HCT116 (cell line): Measurements from ENCODE around the gene TCEAL9. TPM values are rescaled to one million over a fixed set of nuclear protein-coding genes. Genes with fewer than 3 reads are reported as not detected.
A peak's percentile ranks its signal among the peaks of the same experiment; 100 is the strongest.

Source experiments
- ATAC-seq: fragments of 200-7000 bp; cut with Tn5 transposase; 2 replicates; pipeline ENCODE4 v1.9.1; 2020; ENCODE audit warnings: mild to moderate bottlenecking, moderate library complexity
- BruUV-seq: library from RNA; stranded (reverse); fragments of 400-500 nt; replicated peaks from 2 replicates; lab custom pipeline; 2021; lab: Mats Ljungman, UMichigan
- CTCF ChIA-PET: fragments of 300-600 bp; sonication (Branson Sonifier 250); formaldehyde crosslinking; loops from one replicate; lab custom pipeline; 2021; ENCODE audit warnings: antibody characterized with exemption; lab: Charles Lee
- POLR2A ChIA-PET: fragments of 300-600, 350-600 bp; sonication (Branson Sonifier 250); formaldehyde crosslinking; loops from one replicate; lab custom pipeline; 2021; ENCODE audit warnings: antibody characterized with exemption; lab: Charles Lee
- RAD21 ChIA-PET, 2 experiments: fragments of 300-600 bp; sonication (Branson Sonifier 250); formaldehyde crosslinking; loops; one replicate each; lab custom pipeline; 2023; ENCODE audit warnings: low total read pairs in 2 of 2; ENCODE audit not compliant: uncharacterized antibody in 2 of 2, unreplicated experiment in 2 of 2, low non-redundant PET in 1 of 2; lab: Charles Lee
- DNase-seq: peaks from one replicate; pipeline ENCODE4 v3.0.0-alpha.2; 2010; ENCODE audit warnings: low read depth, low spot score
- H2AFZ ChIP-seq: fragments of 200-600 bp; shearing (Covaris generic), sonication (generic); 2 replicates; pipeline ENCODE4 v1.6.1; 2017; ENCODE audit warnings: low read depth, mixed run types, mixed read lengths, antibody characterized with exemption, low read length; ENCODE audit not compliant: poor library complexity, severe bottlenecking
- H3K27ac ChIP-seq: 2 replicates; pipeline ENCODE4 v1.5.1; 2012; ENCODE audit warnings: low read depth, low read length
- H3K27me3 ChIP-seq: fragments of 200-600 bp; sonication (generic); 2 replicates; pipeline ENCODE4 v1.6.1; 2016; ENCODE audit warnings: mixed run types, low read length, mixed read lengths; ENCODE audit not compliant: insufficient read depth
- H3K36me3 ChIP-seq, 2 experiments: fragments of 200-500 bp in 1 of 2; fragments of 200-600 bp in 1 of 2; sonication (Bioruptor generic) in 1 of 2; sonication (generic) in 1 of 2; 2 replicates each; pipeline versions ENCODE4 v1.5.1 to v1.6.1; 2014 to 2016; ENCODE audit warnings: low read length in 2 of 2, inconsistent platforms in 1 of 2, mixed read lengths in 1 of 2, mixed run types in 1 of 2; ENCODE audit not compliant: insufficient read depth in 2 of 2, control insufficient read depth in 1 of 2
- H3K4me1 ChIP-seq, 2 experiments: fragments of 200-600 bp in 1 of 2; sonication (generic) in 1 of 2; 2 replicates each; pipeline versions ENCODE4 v1.5.1 to v1.6.1; 2012 to 2017; ENCODE audit warnings: low read length in 2 of 2, inconsistent platforms in 1 of 2, mild to moderate bottlenecking in 1 of 2, mixed read lengths in 1 of 2, mixed run types in 1 of 2, moderate library complexity in 1 of 2; ENCODE audit not compliant: insufficient read depth in 2 of 2, control insufficient read depth in 1 of 2
- H3K4me2 ChIP-seq: fragments of 200-600 bp; sonication (generic); 2 replicates; pipeline ENCODE4 v1.6.1; 2017; ENCODE audit warnings: mixed run types, low read length, mixed read lengths
- H3K4me3 ChIP-seq, 2 experiments: fragments of 200-600 bp in 1 of 2; sonication (generic) in 1 of 2; replicated peaks in 1 of 2; 2 replicates each; pipeline ENCODE4 v1.5.1; 2011 to 2016; ENCODE audit warnings: low read length in 2 of 2, control low read depth in 1 of 2, low read depth in 1 of 2, mild to moderate bottlenecking in 1 of 2, mixed read lengths in 1 of 2, mixed run types in 1 of 2
- H3K79me2 ChIP-seq: fragments of 200-600 bp; sonication (generic); 2 replicates; pipeline ENCODE4 v1.6.1; 2017; ENCODE audit warnings: mild to moderate bottlenecking, mixed run types, low read length, moderate library complexity, mixed read lengths; ENCODE audit not compliant: insufficient read depth
- H3K9ac ChIP-seq: fragments of 200-600 bp; sonication (generic); 2 replicates; pipeline ENCODE4 v1.6.1; 2016; ENCODE audit warnings: low read length, mixed read lengths
- H3K9me2 ChIP-seq: fragments of 200-600 bp; sonication (generic), shearing (Covaris generic); 2 replicates; pipeline ENCODE4 v1.6.1; 2017; ENCODE audit warnings: mixed run types, mild to moderate bottlenecking, moderate library complexity; ENCODE audit not compliant: insufficient read depth
- H3K9me3 ChIP-seq, 2 experiments: fragments of 200-500 bp in 1 of 2; fragments of 200-600 bp in 1 of 2; sonication (Bioruptor generic) in 1 of 2; sonication (generic) in 1 of 2; 2 replicates each; pipeline ENCODE4 v1.6.1; 2014 to 2017; ENCODE audit warnings: low read length in 2 of 2, mixed read lengths in 2 of 2, inconsistent platforms in 1 of 2, low read depth in 1 of 2, mild to moderate bottlenecking in 1 of 2, mixed run types in 1 of 2, moderate library complexity in 1 of 2; ENCODE audit not compliant: control insufficient read depth in 1 of 2, insufficient read depth in 1 of 2
- H4K20me1 ChIP-seq: fragments of 200-600 bp; sonication (generic), shearing (Covaris generic); 2 replicates; pipeline ENCODE4 v1.6.1; 2017; ENCODE audit warnings: mixed run types, mild to moderate bottlenecking, moderate library complexity; ENCODE audit not compliant: insufficient read depth
- CBX3 ChIP-seq: IDR thresholded peaks from 2 replicates; pipeline ENCODE4 v1.6.1; 2012; ENCODE audit warnings: low read depth
- CEBPB ChIP-seq: IDR thresholded peaks from 2 replicates; pipeline ENCODE4 v1.6.1; 2012; ENCODE audit warnings: low read depth
- CTCF ChIP-seq, 3 experiments: fragments of 200-600 bp in 1 of 3; sonication (generic) in 1 of 3; IDR thresholded peaks in 2 of 3; conservative IDR thresholded peaks in 1 of 3; 2 replicates each; pipeline ENCODE4 v1.5.1; 2012 to 2017; ENCODE audit warnings: low read depth in 2 of 3, low read length in 2 of 3, antibody characterized with exemption in 1 of 3, borderline replicate concordance in 1 of 3, control low read depth in 1 of 3, mild to moderate bottlenecking in 1 of 3, mixed read lengths in 1 of 3, mixed run types in 1 of 3, moderate library complexity in 1 of 3; ENCODE audit not compliant: insufficient read depth in 1 of 3
- ELF1 ChIP-seq: IDR thresholded peaks from 2 replicates; pipeline ENCODE4 v1.6.1; 2012; ENCODE audit warnings: low read depth, borderline replicate concordance
- EZH2 ChIP-seq: fragments of 200-600 bp; sonication (generic); IDR thresholded peaks from 2 replicates; pipeline ENCODE4 v1.6.1; 2017; ENCODE audit warnings: antibody characterized with exemption, mixed run types
- EZH2phosphoT487 ChIP-seq: fragments of 200-600 bp; IDR thresholded peaks from 2 replicates; pipeline ENCODE4 v1.6.1; 2018; ENCODE audit warnings: antibody characterized with exemption, borderline replicate concordance
- MAX ChIP-seq: IDR thresholded peaks from 2 replicates; pipeline ENCODE4 v1.6.1; 2012
- POLR2A ChIP-seq: IDR thresholded peaks from 2 replicates; pipeline ENCODE4 v1.7.0; 2011; ENCODE audit warnings: borderline replicate concordance; ENCODE audit not compliant: insufficient read depth, insufficient read length; ENCODE audit errors: extremely low read depth
- POLR2AphosphoS5 ChIP-seq: IDR thresholded peaks from 2 replicates; pipeline ENCODE4 v1.6.1; 2011; ENCODE audit warnings: mild to moderate bottlenecking, low read depth, low read length, moderate library complexity
- REST ChIP-seq: IDR thresholded peaks from 2 replicates; pipeline ENCODE4 v1.6.1; 2012; ENCODE audit warnings: low read depth
- SP1 ChIP-seq: IDR thresholded peaks from 2 replicates; pipeline ENCODE4 v1.6.1; 2012; ENCODE audit warnings: low read depth
- SRF ChIP-seq: IDR thresholded peaks from 2 replicates; pipeline ENCODE4 v1.6.1; 2012; ENCODE audit warnings: low read depth
- ZFX ChIP-seq: fragments of 450-650 bp; IDR thresholded peaks from 2 replicates; pipeline ENCODE4 v1.6.1; 2017
- ZNF274 ChIP-seq: fragments of 200-500 bp; sonication (Bioruptor generic); IDR thresholded peaks from 2 replicates; pipeline ENCODE4 v1.6.1; 2014; ENCODE audit warnings: mild to moderate bottlenecking, low read depth, low read length, inconsistent platforms
- intact Hi-C: fragments of 100-400 bp; cut with micrococcal nuclease; formaldehyde crosslinking; loops from 2 replicates; pipeline ENCODE4 v1.10.0; 2022
- total RNA-seq: library from RNA; stranded (reverse); gene quantifications from one replicate; pipeline ENCODE4 v1.2.1, GENCODE V29; 2021; ENCODE audit not compliant: unreplicated experiment

The TCEAL9 gene
- total RNA-seq, 1 experiment from 2014 or later = 28.8 TPM

GRCh38 chrX:103404231-103405008, 48.1 kb downstream of the TCEAL9 start:
- BruUV-seq = TSS peak; percentile 81
- peak overlapping the region; percentile 71 for H3K9ac ChIP-seq
- TF ChIP-seq EZH2 (no peak), ZNF274 (no peak), POLR2AphosphoS5 (peak; percentile 42; the same call in 1 of the 2 replicates), SP1 (no peak; the same call in 1 of the 2 replicates), REST (no peak), CBX3 (no peak), SRF (0 out of 2 replicates have a peak, but pooled peaks have one; percentile 29), POLR2A (no peak), EZH2phosphoT487 (no peak), CEBPB (no peak), CTCF (IDR thresholded peaks at IDR 0.05 in 2 of 3, conservative IDR thresholded peaks at IDR 0.05 in 1 of 3; ENCODE audit: borderline replicate concordance in 1 of 3, insufficient read depth in 1 of 3, low read depth in 2 of 3, low read length in 2 of 3) (no peak), MAX (peak; percentile 60), ELF1 (peak; percentile 45), ZFX (no peak)
- ATAC-seq = peak; percentile 89
- POLR2A ChIA-PET = interaction anchor here (1.3 kb wide), 1 partner anchor 28 kb away, joined by 4 read pairs; the partner anchor contains the start of gene BEX3
- no peaks in the 10 kb centered on the region for H3K9me2 ChIP-seq
- no peaks in the 10 kb centered on the region; a peak in 1 of 4 replicates for H3K36me3 ChIP-seq
- no peaks in the 10 kb centered on the region for H3K27me3 ChIP-seq
- H4K20me1 ChIP-seq = no peaks in the 10 kb centered on the region
- no peaks in the 10 kb centered on the region for H3K79me2 ChIP-seq
- H3K4me1 ChIP-seq = peaks cover 3 to 12% of the 10 kb centered on the region in 2 experiments; a peak in 3 of 4 replicates
- intact Hi-C loops = no loop called here
- CTCF ChIA-PET = no interaction called here
- peak overlapping the region; percentile 75 for H3K4me2 ChIP-seq
- DNase-seq = peak; percentile 59
- no peaks in the 10 kb centered on the region for H3K9me3 ChIP-seq
- H2AFZ ChIP-seq = no peak overlapping the region
- H3K4me3 ChIP-seq = peak overlapping the region; percentile 71 to 74
- no peak overlapping the region for H3K27ac ChIP-seq
- RAD21 ChIA-PET = no interaction called here
